Measurements from ENCODE around the gene PTPRM. TPM values are rescaled to one million over a fixed set of nuclear protein-coding genes. Genes with fewer than 3 reads are reported as not detected.

The PTPRM gene
- total RNA-seq, 1 experiment from 2014 or later = 1.6 TPM

- ChIA-PET POLR2A (no interaction called here), CTCF (interaction anchor here (0.6 kb wide), 1 partner anchor 587 kb away, joined by 3 read pairs; no protein-coding TSS in a partner anchor)
- no peaks in the 10 kb centered on the region for H3K9me3 ChIP-seq (ENCODE audit: control insufficient read depth, insufficient read depth, low read depth, low read length)
- intact Hi-C loops (cut with micrococcal nuclease; ENCODE audit: unreplicated experiment) = no loop called here
- in situ Hi-C loops (cut with HindIII; ENCODE audit: low pct_unique_long_range_greater_than_20kb, low sequenced_read_pairs) = no loop called here
- DNase-seq (ENCODE audit: low read depth, low spot score) (no peak), ATAC-seq (no peak)
- H3K4me3 ChIP-seq (ENCODE audit: low read depth in 2 of 2, low read length in 2 of 2) = no peak overlapping the region
- TF ChIP-seq, protein P1, sequence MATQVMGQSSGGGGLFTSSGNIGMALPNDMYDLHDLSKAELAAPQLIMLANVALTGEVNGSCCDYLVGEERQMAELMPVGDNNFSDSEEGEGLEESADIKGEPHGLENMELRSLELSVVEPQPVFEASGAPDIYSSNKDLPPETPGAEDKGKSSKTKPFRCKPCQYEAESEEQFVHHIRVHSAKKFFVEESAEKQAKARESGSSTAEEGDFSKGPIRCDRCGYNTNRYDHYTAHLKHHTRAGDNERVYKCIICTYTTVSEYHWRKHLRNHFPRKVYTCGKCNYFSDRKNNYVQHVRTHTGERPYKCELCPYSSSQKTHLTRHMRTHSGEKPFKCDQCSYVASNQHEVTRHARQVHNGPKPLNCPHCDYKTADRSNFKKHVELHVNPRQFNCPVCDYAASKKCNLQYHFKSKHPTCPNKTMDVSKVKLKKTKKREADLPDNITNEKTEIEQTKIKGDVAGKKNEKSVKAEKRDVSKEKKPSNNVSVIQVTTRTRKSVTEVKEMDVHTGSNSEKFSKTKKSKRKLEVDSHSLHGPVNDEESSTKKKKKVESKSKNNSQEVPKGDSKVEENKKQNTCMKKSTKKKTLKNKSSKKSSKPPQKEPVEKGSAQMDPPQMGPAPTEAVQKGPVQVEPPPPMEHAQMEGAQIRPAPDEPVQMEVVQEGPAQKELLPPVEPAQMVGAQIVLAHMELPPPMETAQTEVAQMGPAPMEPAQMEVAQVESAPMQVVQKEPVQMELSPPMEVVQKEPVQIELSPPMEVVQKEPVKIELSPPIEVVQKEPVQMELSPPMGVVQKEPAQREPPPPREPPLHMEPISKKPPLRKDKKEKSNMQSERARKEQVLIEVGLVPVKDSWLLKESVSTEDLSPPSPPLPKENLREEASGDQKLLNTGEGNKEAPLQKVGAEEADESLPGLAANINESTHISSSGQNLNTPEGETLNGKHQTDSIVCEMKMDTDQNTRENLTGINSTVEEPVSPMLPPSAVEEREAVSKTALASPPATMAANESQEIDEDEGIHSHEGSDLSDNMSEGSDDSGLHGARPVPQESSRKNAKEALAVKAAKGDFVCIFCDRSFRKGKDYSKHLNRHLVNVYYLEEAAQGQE (IDR thresholded peaks at IDR 0.05; ENCODE audit: insufficient read depth in 1 of 2, low read depth in 2 of 2, low read length in 1 of 2) = no peak
- TF ChIP-seq SIN3A (IDR thresholded peaks at IDR 0.05; ENCODE audit: borderline replicate concordance, insufficient read depth, low read depth, low read length) (no peak), POLR2AphosphoS5 (IDR thresholded peaks at IDR 0.05; ENCODE audit: low read depth, low read length) (no peak), TCF7L2 (IDR thresholded peaks at IDR 0.05; ENCODE audit: low read depth, low read length) (no peak)
- TF ChIP-seq, protein P2, sequence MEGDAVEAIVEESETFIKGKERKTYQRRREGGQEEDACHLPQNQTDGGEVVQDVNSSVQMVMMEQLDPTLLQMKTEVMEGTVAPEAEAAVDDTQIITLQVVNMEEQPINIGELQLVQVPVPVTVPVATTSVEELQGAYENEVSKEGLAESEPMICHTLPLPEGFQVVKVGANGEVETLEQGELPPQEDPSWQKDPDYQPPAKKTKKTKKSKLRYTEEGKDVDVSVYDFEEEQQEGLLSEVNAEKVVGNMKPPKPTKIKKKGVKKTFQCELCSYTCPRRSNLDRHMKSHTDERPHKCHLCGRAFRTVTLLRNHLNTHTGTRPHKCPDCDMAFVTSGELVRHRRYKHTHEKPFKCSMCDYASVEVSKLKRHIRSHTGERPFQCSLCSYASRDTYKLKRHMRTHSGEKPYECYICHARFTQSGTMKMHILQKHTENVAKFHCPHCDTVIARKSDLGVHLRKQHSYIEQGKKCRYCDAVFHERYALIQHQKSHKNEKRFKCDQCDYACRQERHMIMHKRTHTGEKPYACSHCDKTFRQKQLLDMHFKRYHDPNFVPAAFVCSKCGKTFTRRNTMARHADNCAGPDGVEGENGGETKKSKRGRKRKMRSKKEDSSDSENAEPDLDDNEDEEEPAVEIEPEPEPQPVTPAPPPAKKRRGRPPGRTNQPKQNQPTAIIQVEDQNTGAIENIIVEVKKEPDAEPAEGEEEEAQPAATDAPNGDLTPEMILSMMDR (IDR thresholded peaks at IDR 0.05) = no peak
- no peaks in the 10 kb centered on the region for H3K27me3 ChIP-seq (ENCODE audit: control insufficient read depth, insufficient read depth, low read length)
- no peaks in the 10 kb centered on the region for H3K4me1 ChIP-seq (ENCODE audit: control insufficient read depth, insufficient read depth, low read length)
- H3K27ac ChIP-seq (ENCODE audit: low read length) = no peak overlapping the region
- no TSS peak for BruUV-seq (replicated peaks)
- H3K36me3 ChIP-seq (ENCODE audit: control insufficient read depth, insufficient read depth, low read length) = no peaks in the 10 kb centered on the region
Measured at GRCh38 chr18:7873316-7873715, 306.2 kb downstream of the PTPRM start.

DNA sequence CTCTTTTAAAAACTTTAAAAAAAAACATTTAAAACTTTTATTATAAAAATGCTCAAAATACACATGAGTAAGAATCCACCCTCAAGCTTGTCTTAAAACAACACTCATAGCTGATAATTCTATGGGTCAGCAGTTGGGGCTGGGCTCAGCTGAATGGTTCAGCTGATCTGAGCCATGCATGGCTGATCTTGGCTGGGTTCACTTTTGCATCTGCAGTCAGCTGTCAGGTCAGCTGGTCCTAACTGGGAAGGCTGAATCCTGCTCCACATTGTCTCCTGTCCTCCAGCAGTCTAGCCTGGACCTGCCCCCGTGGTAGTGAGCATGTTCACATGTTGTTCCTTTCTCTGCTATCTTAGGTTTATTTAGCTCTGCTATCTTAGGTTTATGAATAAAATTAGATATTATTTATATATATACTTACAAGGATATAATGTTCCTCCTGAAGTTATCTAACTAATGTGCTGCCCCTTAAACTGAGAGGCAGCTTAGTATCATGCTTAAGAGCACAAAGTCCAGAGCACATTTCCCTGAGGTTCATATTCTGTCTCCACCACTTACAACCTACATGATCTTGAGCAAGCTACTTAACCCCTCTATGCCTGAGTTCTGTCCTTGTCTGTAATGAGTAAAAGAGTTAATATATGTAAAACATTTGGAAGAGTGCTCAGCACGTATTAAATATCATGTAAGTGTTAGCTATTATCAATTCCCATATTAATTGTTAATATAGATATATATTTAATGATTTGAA, 309.4 kb downstream of the PTPRM start:
- CTCF ChIA-PET = no interaction called here
- no peaks in the 10 kb centered on the region for H3K9me3 ChIP-seq (ENCODE audit: control insufficient read depth, insufficient read depth, low read depth, low read length)
- POLR2A ChIA-PET = no interaction called here
- H3K27me3 ChIP-seq (ENCODE audit: control insufficient read depth, insufficient read depth, low read length) = no peaks in the 10 kb centered on the region
- no peaks in the 10 kb centered on the region for H3K36me3 ChIP-seq (ENCODE audit: control insufficient read depth, insufficient read depth, low read length)
- BruUV-seq (replicated peaks) = no TSS peak
- in situ Hi-C loops (cut with HindIII; ENCODE audit: low pct_unique_long_range_greater_than_20kb, low sequenced_read_pairs) (no loop called here), intact Hi-C loops (cut with micrococcal nuclease; ENCODE audit: unreplicated experiment) (no loop called here)
- H3K27ac ChIP-seq (ENCODE audit: low read length) = no peak overlapping the region
- TF ChIP-seq, protein P1 (IDR thresholded peaks at IDR 0.05; ENCODE audit: insufficient read depth in 1 of 2, low read depth in 2 of 2, low read length in 1 of 2) = no peak
- no peak for TF ChIP-seq SIN3A (IDR thresholded peaks at IDR 0.05; ENCODE audit: borderline replicate concordance, insufficient read depth, low read depth, low read length)
- TF ChIP-seq, protein P2 (IDR thresholded peaks at IDR 0.05) = no peak
- no peak for TF ChIP-seq POLR2AphosphoS5 (IDR thresholded peaks at IDR 0.05; ENCODE audit: low read depth, low read length)
- TF ChIP-seq TCF7L2 (IDR thresholded peaks at IDR 0.05; ENCODE audit: low read depth, low read length) = no peak
- DNase-seq (ENCODE audit: low read depth, low spot score) (no peak), ATAC-seq (no peak)
- H3K4me3 ChIP-seq (ENCODE audit: low read depth in 2 of 2, low read length in 2 of 2) = no peak overlapping the region
- no peaks in the 10 kb centered on the region for H3K4me1 ChIP-seq (ENCODE audit: control insufficient read depth, insufficient read depth, low read length)

All from Panc1 (cell line).